Measurements from ENCODE around the gene PVALB. TPM values are rescaled to one million over a fixed set of nuclear protein-coding genes. Genes with fewer than 3 reads are reported as not detected.

PVALB gene
- total RNA-seq, 2 experiments from 2014 or later = not detected

DNA sequence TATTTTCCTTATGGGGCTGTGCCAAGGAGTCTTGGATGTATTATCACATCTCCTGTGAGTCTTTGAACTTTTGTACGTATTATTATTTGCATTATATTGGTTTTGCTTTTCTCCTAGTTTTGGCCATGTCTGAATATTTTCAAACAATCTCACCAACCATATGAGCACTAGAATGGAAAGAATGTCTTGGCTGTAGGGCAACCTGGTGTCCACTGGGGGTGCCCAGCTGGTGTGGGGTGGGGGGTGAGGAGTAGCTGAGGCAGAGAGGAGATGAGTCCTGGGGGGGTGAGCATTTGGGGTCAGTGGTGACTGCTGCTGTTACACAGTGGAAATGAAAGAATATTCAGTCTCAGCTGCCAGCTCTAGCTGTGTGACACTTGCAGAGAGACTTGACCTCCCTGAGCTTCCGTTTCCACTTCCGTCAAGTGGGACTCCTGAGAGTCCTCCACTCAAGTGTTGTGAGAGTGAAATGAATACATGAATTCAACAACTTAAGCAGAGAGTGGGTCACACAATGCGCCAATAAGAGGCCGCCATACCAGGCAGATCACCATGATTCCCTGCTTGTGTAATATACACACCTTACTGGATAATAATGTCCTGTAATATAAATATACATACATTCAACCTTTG, 12.7 kb upstream of the PVALB start:
- no peak for DNase-seq (ENCODE audit: low spot score)
- H3K27ac ChIP-seq (ENCODE audit: low read depth, low read length, poor library complexity, severe bottlenecking) = no peak overlapping the region
- no peaks in the 10 kb centered on the region for H4K20me1 ChIP-seq (ENCODE audit: insufficient read depth, low read length)
- no peak overlapping the region for H2AFZ ChIP-seq (ENCODE audit: low read length)
- peaks cover 5% of the 10 kb centered on the region; the same call in 1 of the 2 replicates for H3K9me3 ChIP-seq (ENCODE audit: low read length)
- CTCF ChIA-PET (ENCODE audit: unreplicated experiment) = interaction anchor here (0.6 kb wide), 1 partner anchor 27 kb away, joined by 3 read pairs; no protein-coding TSS in a partner anchor
- H3K79me2 ChIP-seq (ENCODE audit: insufficient read depth, low read depth, low read length) = no peaks in the 10 kb centered on the region
- no peak overlapping the region for H3K4me3 ChIP-seq (ENCODE audit: low read depth, low read length, poor library complexity, severe bottlenecking)
- BruUV-seq (replicated peaks) = no TSS peak
- no peak overlapping the region for H3K4me2 ChIP-seq (ENCODE audit: low read length)
- TF ChIP-seq, protein P1, sequence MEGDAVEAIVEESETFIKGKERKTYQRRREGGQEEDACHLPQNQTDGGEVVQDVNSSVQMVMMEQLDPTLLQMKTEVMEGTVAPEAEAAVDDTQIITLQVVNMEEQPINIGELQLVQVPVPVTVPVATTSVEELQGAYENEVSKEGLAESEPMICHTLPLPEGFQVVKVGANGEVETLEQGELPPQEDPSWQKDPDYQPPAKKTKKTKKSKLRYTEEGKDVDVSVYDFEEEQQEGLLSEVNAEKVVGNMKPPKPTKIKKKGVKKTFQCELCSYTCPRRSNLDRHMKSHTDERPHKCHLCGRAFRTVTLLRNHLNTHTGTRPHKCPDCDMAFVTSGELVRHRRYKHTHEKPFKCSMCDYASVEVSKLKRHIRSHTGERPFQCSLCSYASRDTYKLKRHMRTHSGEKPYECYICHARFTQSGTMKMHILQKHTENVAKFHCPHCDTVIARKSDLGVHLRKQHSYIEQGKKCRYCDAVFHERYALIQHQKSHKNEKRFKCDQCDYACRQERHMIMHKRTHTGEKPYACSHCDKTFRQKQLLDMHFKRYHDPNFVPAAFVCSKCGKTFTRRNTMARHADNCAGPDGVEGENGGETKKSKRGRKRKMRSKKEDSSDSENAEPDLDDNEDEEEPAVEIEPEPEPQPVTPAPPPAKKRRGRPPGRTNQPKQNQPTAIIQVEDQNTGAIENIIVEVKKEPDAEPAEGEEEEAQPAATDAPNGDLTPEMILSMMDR (conservative IDR thresholded peaks at IDR 0.05; ENCODE audit: low read length) = no peak
- no peak for TF ChIP-seq EZH2phosphoT487 (IDR thresholded peaks at IDR 0.05; ENCODE audit: borderline replicate concordance, low read depth, low read length)
- POLR2A ChIA-PET = no interaction called here
- no peaks in the 10 kb centered on the region for H3K36me3 ChIP-seq (ENCODE audit: insufficient read depth, low read length)
- no peaks in the 10 kb centered on the region for H3K9me2 ChIP-seq (ENCODE audit: insufficient read depth, low read length)
- H3K4me1 ChIP-seq (ENCODE audit: insufficient read depth, low read length, poor library complexity, severe bottlenecking) = peaks cover 10% of the 10 kb centered on the region
- intact Hi-C loops (cut with micrococcal nuclease; ENCODE audit: unreplicated experiment) = no loop called here

DNA sequence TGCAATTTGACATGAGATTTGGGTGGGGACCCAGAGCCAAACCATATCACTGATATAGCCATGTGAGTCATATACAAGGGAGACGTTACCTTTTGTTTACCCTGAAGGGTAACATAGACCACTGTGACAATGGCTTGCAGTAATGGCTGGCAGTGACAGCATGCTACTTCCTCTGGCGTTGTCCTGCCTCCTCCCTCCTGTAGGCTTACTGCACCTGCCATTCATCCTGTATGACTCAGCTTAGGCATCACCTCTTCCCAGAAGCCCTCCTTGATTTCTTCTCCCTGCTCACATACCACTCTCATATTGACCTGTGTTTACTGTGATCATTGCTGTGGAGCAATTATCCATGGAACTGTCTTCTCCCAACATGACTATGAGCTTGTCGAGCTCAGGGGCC, 12.0 kb upstream of the PVALB start:
- Histone ChIP-seq H3K4me1 (ENCODE audit: insufficient read depth, low read length, poor library complexity, severe bottlenecking) (peaks cover 10% of the 10 kb centered on the region), H3K79me2 (ENCODE audit: insufficient read depth, low read depth, low read length) (no peaks in the 10 kb centered on the region), H3K36me3 (ENCODE audit: insufficient read depth, low read length) (no peaks in the 10 kb centered on the region), H3K9me3 (ENCODE audit: low read length) (peaks cover 5% of the 10 kb centered on the region; the same call in 1 of the 2 replicates), H3K27ac (ENCODE audit: low read depth, low read length, poor library complexity, severe bottlenecking) (no peak overlapping the region), H3K9me2 (ENCODE audit: insufficient read depth, low read length) (no peaks in the 10 kb centered on the region), H2AFZ (ENCODE audit: low read length) (no peak overlapping the region), H4K20me1 (ENCODE audit: insufficient read depth, low read length) (no peaks in the 10 kb centered on the region), H3K4me2 (ENCODE audit: low read length) (no peak overlapping the region), H3K4me3 (ENCODE audit: low read depth, low read length, poor library complexity, severe bottlenecking) (no peak overlapping the region)
- no peak for DNase-seq (ENCODE audit: low spot score)
- ChIA-PET CTCF (ENCODE audit: unreplicated experiment) (interaction anchor here (0.6 kb wide), 1 partner anchor 27 kb away, joined by 3 read pairs; no protein-coding TSS in a partner anchor), POLR2A (no interaction called here)
- TF ChIP-seq, protein P1 (conservative IDR thresholded peaks at IDR 0.05; ENCODE audit: low read length) = no peak
- TF ChIP-seq EZH2phosphoT487 (IDR thresholded peaks at IDR 0.05; ENCODE audit: borderline replicate concordance, low read depth, low read length) = no peak
- intact Hi-C loops (cut with micrococcal nuclease; ENCODE audit: unreplicated experiment) = no loop called here
- no TSS peak for BruUV-seq (replicated peaks)

DNA sequence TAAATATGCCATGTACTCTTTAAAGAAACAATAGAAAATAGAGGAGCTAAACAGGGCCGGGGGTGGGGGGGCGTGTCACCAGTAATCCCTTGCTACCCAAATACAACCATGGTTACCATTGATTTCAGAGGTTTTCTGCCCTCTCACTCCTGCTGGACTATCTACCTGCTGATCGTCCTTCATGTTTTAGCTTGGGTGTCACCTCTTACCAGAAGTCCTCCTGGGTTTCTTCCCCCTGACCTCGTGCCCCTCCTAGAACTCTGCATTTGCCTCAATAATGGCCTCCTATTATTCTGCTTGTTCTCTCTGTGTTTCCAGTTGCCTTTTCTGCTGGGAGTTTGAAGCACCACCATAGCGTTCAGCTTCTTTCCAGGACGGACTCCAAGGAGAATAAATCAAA, 9.4 kb upstream of the PVALB start:
- BruUV-seq (replicated peaks) = no TSS peak
- TF ChIP-seq, protein P1 (conservative IDR thresholded peaks at IDR 0.05; ENCODE audit: low read length) = no peak
- no peak for TF ChIP-seq EZH2phosphoT487 (IDR thresholded peaks at IDR 0.05; ENCODE audit: borderline replicate concordance, low read depth, low read length)

More for the DNA sequence above, 9.4 kb upstream of the PVALB start:
- ChIA-PET POLR2A (no interaction called here), CTCF (ENCODE audit: unreplicated experiment) (no interaction called here)
- Histone ChIP-seq H3K4me3 (ENCODE audit: low read depth, low read length, poor library complexity, severe bottlenecking) (no peak overlapping the region), H3K4me1 (ENCODE audit: insufficient read depth, low read length, poor library complexity, severe bottlenecking) (no peaks in the 10 kb centered on the region), H2AFZ (ENCODE audit: low read length) (no peak overlapping the region), H3K4me2 (ENCODE audit: low read length) (no peak overlapping the region), H3K36me3 (ENCODE audit: insufficient read depth, low read length) (no peaks in the 10 kb centered on the region), H3K9me2 (ENCODE audit: insufficient read depth, low read length) (no peaks in the 10 kb centered on the region), H3K79me2 (ENCODE audit: insufficient read depth, low read depth, low read length) (no peaks in the 10 kb centered on the region), H3K9me3 (ENCODE audit: low read length) (no peaks in the 10 kb centered on the region), H4K20me1 (ENCODE audit: insufficient read depth, low read length) (no peaks in the 10 kb centered on the region), H3K27ac (ENCODE audit: low read depth, low read length, poor library complexity, severe bottlenecking) (no peak overlapping the region)
- intact Hi-C loops (cut with micrococcal nuclease; ENCODE audit: unreplicated experiment) = no loop called here
- no peak for DNase-seq (ENCODE audit: low spot score)

Measured in OCI-LY7 (cell line).